HFF-Myc (cell line): Measurements from ENCODE around the gene GAL3ST3.
"Not testable (repeated sequence)": the region's sequence is repeated elsewhere in the genome, so short reads cannot be mapped to it uniquely, and the experiment has no call there.

Experiments
- DNase-seq: peaks from one replicate; pipeline ENCODE4 v3.0.0-alpha.2; 2011; ENCODE audit warnings: low read depth; ENCODE audit errors: extremely low read depth
- H3K4me3 ChIP-seq: replicated peaks from 2 replicates; pipeline ENCODE4 v1.5.1; 2011; ENCODE audit warnings: low read depth, mild to moderate bottlenecking, control low read depth, low read length
- TF ChIP-seq, protein P1 (sequence below): IDR thresholded peaks from 2 replicates; pipeline ENCODE4 v1.5.1; 2012; ENCODE audit warnings: mild to moderate bottlenecking, low read depth, low read length, control low read depth; ENCODE audit errors: missing control alignments

Gene GAL3ST3

DNA sequence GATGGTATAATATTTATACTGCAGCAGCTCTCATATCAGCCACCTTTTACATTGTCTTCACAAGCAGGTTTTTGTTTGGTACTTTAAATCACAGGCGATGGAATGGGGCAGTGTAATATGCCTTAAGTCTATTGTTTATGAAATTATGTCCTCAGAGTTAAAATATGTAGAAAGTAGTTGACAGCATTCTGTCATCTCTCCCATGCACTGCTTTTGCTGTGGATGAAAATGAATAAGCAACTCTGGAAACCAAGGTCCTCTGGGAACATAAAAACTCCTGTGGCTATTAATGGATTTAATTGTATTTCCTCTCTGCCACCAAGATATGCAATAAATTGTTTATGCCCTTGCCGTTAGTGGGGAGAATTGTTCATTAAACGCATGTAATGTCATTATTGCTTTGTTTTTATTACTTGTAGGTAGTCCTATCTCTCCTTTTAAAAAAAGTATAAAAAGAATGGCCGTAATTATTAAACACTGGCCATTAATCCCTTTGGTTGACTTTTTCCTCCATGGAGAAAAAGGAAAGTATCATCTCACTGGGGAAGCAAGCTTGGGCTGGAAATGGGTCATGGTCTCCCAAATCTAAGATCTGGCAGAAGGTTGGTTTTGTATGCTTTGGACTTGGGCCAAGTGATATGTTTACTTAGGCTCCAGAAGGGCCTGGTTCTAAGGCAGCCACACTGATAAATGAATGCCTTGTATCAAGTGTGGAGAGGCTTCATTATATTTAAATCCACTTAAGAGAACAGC, 34.2 kb upstream of the GAL3ST3 start:
- TF ChIP-seq, protein P1, sequence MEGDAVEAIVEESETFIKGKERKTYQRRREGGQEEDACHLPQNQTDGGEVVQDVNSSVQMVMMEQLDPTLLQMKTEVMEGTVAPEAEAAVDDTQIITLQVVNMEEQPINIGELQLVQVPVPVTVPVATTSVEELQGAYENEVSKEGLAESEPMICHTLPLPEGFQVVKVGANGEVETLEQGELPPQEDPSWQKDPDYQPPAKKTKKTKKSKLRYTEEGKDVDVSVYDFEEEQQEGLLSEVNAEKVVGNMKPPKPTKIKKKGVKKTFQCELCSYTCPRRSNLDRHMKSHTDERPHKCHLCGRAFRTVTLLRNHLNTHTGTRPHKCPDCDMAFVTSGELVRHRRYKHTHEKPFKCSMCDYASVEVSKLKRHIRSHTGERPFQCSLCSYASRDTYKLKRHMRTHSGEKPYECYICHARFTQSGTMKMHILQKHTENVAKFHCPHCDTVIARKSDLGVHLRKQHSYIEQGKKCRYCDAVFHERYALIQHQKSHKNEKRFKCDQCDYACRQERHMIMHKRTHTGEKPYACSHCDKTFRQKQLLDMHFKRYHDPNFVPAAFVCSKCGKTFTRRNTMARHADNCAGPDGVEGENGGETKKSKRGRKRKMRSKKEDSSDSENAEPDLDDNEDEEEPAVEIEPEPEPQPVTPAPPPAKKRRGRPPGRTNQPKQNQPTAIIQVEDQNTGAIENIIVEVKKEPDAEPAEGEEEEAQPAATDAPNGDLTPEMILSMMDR = no peak
- no peak for DNase-seq
- H3K4me3 ChIP-seq = no peak overlapping the region

DNA sequence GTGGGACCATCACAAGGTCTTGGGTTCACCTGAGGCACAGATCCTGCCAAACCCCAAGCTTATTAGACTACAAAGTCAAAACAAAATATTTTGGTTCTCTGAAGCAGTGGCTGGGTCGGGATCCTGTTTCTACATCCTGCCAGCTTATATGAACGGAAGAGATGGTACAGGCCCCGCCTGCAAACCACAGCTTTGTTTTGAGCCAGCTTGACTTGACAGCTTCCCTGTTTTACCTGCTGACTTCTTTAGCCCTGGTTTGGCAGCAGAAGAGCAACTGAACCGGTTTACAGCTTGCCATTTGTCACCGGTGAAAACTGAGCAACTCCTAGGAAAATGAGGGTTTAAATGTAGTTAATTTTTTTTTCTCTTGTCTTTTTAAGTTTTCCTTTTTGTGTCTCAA, 32.5 kb upstream of the GAL3ST3 start:
- no peak overlapping the region for H3K4me3 ChIP-seq
- no peak for DNase-seq
- TF ChIP-seq, protein P1 = no peak

DNA sequence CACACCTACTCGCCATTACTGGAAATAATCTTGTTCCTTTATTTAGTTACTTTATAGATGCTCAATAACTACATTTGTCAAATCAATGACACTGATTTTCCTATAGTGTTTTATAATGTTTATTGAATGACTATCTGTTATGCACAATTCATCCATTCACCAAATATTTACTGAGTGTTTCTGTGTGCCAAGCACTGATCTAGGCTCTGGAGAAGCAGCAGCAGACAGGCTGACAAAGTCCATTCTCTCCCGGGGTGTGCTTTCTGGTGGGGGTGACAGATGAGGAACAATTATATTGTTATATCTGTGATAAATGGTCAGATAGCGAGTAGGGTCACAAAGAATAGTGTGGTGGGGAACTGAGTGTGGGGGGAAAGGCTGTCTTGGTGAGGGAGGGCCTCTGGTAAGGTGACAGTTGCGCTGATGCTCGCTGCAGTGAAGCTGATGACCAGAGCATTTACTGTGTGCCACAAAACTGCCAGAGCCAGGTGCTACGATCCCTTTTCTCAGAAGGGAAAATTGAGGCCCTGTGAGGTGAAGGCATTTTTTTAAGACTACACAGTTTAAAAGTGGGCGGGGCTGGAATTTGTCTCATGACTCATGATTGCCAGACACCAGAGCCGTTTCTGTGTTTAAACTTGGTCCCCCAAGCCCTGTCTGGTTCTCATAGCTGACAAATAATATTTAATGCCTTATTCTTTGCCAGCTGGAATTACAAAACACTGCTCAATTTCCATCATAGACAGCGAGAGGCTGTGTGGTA, 31.3 kb upstream of the GAL3ST3 start:
- DNase-seq = no peak
- TF ChIP-seq, protein P1 = no peak
- H3K4me3 ChIP-seq = no peak overlapping the region

DNA sequence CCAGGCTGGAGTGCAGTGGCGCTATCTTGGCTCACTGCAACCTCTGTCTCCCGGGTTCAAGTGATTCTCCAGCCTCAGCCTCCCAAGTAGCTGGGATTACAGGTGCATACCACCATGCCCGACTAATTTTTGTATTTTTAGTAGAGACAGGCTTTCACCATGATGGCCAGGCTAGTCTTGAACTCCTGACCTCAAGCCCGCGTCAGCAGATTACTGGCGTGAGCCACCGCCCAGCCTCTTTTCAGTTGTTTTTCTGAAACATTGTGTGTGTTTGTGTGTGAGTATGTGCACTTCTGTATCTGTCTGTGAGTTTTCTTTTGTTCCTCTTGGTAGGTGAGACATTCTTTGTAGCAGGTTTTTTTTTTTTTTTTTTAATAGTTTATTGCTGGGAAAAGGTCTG, 30.0 kb upstream of the GAL3ST3 start:
- not testable (repeated sequence) for H3K4me3 ChIP-seq, DNase-seq

DNA sequence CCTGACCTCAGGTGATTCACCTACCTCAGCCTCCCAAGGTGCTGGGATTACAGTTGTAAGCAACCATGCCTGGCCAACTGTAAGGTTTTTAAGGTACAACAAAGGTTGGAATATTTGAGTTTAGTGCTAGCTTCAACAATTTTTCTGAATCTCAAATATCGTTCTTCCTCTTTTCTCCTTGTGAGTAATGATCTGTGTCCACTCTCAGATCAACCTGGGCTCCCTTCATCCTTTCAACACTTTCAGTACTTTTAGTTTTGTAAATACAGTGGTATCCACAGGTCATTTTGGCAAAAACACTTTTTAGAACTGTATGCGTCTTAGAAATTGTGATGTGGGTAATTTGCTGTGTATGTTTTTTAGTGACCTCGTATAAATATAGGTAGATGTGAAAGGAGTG, 29.0 kb upstream of the GAL3ST3 start:
- H3K4me3 ChIP-seq = no peak overlapping the region
- no peak for DNase-seq
- TF ChIP-seq, protein P1 = no peak

DNA sequence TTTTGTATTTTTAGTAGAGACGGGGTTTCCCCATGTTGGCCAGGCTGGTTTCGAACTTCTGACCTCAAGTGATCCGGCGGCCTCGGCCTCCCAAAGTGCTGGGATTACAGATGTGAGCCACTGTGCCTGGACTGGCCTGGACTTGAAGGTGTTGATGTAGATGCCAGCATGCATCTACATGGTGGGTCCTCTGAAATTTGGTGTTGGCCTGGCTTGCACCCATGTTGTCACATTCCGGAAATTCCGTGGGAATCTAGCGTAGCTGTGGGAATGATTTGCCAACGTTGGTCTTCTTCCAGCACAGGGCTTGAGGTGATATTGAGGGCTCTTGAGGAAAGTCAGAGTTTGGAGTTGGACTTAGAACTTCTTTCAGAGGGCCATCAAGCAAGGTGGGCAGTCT, 27.6 kb upstream of the GAL3ST3 start:
- TF ChIP-seq, protein P1 = no peak

DNA sequence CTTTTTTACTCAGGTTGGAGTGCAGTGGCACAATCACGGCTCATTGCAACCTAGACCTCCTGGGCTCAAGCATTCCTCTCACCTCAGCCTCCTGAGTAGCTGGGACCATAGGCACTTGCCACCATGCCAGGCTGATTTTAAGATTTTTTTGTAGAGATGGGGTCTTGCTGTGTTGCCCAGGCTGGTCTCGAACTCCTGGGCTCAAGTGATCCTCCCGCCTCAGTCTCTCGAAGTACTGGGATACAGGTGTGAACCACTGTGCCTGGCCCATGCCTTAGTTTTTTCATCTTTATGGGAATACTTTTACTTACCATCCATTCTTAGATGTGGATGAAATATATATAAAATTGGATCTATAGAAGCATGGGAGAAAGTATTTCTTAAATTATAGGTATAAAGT, 26.3 kb upstream of the GAL3ST3 start:
- TF ChIP-seq, protein P1 = no peak
- no peak for DNase-seq
- H3K4me3 ChIP-seq = no peak overlapping the region

More for the DNA sequence above, 27.6 kb upstream of the GAL3ST3 start:
- DNase-seq = no peak
- no peak overlapping the region for H3K4me3 ChIP-seq
